Ecto neural progenitor cell (in vitro differentiated cells): ENCODE results near the gene GASK1A.
"Not testable (repeated sequence)": the region's sequence is repeated elsewhere in the genome, so short reads cannot be mapped to it uniquely, and the experiment has no call there.

Experiments used
- DNase-seq: peaks from one replicate; pipeline ENCODE4 v3.0.0-alpha.2; 2018; ENCODE audit warnings: low spot score

Gene GASK1A

GRCh38 chr3:42979044-42979972 is at the start of gene GASK1A:
Gene GASK1A, plus strand, starts transcription at chr3:42979311. Its CDS starts 332 bp downstream, at chr3:42979643.
- DNase-seq, result peak; percentile 76

- no peak for DNase-seq
Measured at GRCh38 chr3:42934111-42934510, 45.0 kb upstream of the GASK1A start.

- DNase-seq, result no peak
Measured at GRCh38 chr3:42934910-42935309, 44.2 kb upstream of the GASK1A start.

DNA sequence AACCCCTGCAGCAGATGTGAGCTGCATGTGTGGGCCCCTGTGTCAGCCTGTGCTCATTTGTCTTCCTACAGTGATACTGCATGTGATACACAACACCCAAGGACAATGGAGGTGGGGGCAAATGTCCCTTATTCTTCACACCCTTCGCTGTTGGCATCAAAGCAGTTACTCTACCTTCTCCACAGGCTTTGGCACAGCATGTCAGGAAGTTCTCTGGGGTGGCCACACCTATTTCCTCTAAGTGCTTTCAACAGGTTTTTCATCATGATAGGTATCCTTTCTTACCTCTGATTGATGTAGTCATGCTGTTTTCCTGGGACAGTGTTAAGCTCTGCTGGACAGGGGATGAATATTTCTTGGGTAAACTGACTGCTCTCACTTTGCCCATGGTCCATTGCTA is 43.6 kb upstream of the GASK1A start:
- DNase-seq, result no peak

DNA sequence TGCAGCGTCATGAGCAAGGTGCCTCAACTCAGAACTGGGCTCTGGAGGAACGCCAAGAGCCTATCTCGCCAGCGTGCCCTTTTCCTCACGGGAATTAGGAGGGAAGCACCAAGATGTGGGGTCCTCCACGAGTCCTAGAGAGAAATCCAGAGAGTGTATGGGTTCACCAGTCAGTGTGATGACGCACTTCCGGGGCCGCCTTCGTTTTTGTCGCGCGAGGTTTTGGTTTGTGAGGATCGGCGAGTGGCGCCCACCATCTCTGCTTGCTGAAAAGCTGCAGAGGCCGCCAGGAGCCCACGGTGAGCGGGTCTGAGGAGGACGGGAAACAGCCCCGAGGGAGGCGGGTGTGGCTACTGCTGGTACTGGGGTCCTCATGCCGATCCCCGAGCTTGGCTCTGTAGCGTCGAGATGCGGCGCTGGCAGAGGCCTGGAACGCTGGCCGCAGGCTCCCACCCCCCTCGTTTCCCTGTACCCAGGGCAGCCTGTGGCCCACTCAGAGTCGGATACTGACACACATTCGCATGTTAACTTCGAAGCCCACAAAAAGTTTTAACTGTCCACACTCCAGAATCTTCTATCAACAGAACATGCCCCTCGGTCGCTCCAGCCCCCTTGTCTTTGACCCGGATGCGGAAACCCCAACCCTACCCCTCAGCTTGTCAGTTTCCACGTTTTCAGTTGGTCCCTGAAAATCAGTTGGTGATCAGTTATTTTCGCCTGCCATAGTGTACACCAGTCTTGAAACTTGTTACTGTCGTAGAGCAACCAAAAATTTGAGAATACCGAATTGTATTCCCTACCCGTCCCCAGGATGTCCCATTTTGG is 42.7 kb upstream of the GASK1A start:
- DNase-seq, result no peak

DNA sequence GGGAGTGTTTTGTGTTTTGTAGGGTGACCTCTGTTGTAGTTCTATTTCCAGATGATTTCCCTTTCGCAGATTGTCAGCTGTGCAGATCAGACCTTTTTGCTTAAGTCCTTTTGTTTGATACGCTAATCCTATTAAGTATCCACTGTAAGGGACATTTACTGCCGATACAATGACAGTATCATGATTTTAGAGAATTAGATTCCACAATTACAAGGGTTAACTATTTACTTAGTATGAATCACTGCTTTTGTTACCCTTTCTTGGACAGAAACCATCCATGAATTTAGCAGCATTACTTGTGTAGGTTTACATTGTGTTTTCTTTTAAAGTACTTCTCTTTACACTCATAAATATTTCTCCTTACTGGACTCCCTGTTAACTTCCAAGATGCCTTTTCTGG is 41.8 kb upstream of the GASK1A start:
- DNase-seq, result no peak

- DNase-seq, result no peak
Measured at GRCh38 chr3:42942693-42943092, 36.4 kb upstream of the GASK1A start.

DNA sequence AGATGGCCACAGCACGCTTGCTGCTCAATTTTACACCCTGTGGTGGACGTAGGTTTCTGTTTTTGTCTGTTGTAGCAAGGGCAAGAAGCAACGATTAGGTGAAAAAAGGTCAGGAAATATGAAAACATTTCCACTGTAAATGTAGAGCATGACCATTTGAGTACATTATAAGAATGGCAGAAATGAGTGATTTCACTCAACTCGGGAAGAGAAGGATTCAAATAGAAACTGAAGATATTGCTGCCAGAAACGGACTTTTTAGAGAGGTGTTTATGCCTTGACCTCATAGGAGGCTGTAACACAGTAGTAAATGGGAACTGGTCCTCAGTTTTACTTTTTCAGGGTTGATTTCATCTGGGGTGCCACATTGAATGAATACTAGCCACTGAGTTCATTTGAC is 33.1 kb upstream of the GASK1A start:
- DNase-seq, result no peak

- no peak for DNase-seq
Measured at GRCh38 chr3:42957573-42957972, 21.5 kb upstream of the GASK1A start.

DNA sequence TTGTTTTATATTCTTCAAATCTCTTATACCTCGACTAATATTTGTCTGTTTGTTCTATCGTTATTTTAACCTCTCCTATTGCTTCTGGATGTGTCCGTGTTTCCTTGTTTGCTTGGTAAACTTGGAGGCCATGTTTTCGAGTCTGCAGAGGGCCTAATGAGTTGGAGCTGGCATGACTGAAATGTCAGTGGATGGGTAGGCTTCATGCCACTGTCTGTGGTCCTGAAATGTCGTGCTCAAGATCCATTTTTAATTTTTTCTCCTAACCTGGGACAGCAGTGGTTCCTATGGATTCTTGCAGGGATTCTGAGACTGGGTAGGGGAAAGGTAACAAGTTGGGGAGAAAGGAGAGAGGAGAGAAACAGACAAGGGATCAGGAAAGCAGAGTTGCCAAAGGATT is 18.8 kb upstream of the GASK1A start:
- no peak for DNase-seq

DNA sequence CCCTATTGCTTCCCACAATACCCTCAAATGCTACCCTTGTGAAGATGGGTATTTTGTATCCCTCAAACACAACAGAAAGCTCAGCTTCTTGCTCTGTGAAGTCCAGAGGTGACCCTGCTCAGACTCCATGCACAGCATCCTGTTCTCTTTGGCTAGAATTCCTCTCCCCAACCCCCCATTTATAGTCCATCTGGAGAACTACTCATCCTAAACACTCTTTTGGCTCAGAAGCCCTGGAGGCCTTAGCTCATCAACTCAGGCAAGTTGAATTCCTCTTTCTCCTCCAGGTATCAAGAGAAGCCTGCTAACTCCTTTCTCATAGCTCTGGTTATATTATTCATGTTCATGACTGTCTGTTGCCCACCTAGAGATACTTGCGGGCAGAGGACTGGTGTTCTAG is 18.3 kb upstream of the GASK1A start:
- DNase-seq, result no peak

DNA sequence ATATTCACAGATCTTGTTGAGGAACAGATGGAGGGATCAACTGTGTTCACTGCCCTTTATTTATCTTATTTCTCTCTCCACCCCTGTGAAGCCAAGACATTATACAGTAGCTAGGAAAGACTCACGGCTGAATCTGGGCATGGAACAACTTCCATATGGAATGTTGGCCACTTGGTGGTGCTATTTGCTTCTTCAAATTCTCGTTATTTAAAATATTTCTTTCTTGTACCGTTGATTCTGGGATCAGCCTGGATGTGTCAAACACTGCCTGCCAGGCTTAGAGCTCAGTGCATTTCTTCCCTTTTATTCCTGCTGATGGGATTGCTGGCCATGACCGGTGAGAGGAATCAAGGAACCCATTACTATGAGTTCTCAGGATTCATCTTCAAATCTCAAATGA is 17.5 kb upstream of the GASK1A start:
- DNase-seq, result peak; percentile 53

- DNase-seq, result no peak
Measured at GRCh38 chr3:42963269-42963668, 15.8 kb upstream of the GASK1A start.

- DNase-seq, result no peak
Measured at GRCh38 chr3:42964266-42964665, 14.8 kb upstream of the GASK1A start.

GRCh38 chr3:42970557-42970956 is 8.6 kb upstream of the GASK1A start:
- no peak for DNase-seq

DNA sequence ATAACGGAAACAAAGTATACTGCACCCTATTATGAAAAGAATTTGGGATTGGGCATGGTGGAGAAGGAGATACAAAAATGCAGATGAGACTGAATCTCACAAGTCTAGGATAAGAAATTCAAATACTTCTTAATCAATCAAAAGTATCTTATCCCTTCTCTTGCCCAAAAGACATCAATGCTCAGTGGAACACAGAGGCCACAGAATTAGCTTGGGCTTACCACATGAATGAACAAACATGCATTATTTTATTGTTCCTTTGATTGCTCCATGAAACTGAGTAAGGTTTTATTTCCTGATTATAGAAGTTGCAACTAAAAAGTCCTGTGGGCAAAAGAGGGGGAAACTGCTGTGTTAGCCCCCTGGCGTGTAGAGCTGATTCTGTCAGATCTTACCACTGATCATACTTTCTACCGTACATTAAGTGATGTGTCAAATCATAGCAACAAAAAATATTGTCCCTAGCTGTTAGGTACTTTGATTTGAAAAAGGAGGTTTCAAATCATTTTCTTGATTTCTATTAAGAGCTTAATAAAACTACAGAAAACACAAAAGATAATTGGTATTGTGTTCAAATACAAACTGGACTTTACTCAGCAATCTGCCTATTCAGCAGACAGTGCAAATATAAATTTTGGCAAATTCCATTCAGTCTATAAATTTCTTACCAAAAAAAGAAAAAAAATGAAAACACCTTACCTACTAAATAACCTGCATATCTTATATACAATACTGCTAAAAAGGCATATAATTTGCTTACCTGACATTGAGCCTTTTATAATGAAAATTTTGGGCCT is 7.9 kb upstream of the GASK1A start:
- no peak for DNase-seq

DNA sequence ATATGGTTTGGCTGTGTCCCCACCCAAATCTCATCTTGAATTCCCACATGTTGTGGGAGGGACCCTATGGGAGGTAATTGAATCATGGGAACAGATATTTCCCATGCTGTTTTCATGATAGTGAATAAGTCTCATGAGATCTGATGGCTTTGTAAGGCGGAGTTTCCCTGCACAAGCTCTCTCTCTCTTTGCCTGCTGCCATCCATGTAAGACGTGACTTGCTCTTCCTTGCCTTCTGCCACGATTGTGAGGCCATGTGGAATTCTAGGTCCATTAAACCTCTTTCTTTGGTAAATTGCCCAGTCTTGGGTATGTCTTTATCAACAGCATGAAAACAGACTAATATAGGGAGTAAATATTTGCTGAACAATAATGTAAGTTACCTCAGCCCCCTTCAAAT is 4.2 kb upstream of the GASK1A start:
- DNase-seq, result not testable (repeated sequence)

DNA sequence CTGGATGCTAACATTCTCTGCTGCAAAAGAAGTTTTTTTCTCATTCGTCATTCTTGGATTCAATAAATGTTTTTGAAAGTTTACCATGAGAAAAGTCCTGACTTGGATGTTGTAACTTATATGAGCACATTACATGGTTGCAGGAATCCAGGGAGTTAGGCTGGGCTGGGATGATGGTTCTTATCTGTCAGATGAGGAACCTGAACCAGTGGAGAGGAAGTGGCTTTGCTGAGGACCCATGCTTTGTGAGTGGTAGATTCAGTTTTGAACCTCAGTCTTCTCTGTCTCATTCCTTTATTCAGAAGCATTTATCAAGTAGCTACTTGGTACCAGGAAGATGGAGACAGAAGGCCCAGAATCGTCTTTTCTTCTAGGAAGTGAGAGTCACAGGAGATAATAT is 3.7 kb upstream of the GASK1A start:
- no peak for DNase-seq

DNA sequence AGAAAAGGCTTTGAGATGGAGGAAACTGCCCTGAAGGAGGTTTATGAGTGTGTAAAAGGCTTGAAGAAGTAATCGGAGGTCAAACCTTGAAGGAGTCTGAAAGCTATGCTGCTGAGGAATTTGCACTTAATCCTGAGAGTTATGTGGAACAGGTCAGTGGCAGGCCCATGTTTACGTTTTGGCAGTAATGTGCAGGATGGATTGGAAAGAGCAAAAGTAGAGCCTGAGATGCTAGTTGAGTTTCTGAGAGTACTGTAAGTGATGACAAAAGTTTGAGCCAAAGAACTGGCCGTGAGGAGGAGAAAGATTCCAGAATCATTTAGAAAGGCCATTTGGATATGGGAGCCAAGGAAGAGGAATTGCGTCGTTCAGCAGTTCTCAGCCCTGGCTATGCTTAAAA is 3.2 kb upstream of the GASK1A start:
- no peak for DNase-seq

GRCh38 chr3:42980209-42980608 is 1.1 kb downstream of the GASK1A start:
- no peak for DNase-seq

- DNase-seq, result no peak
Measured at GRCh38 chr3:42980909-42981308, 1.8 kb downstream of the GASK1A start.
